Neural progenitor cell (in vitro differentiated cells): ENCODE data around the gene POLK. TPM values are rescaled to one million over a fixed set of nuclear protein-coding genes. Genes with fewer than 3 reads are reported as not detected.

Source experiments
- DNase-seq: peaks from one replicate; pipeline ENCODE4 v3.0.0-alpha.2; 2016; ENCODE audit warnings: low spot score
- H2AFZ ChIP-seq: fragments of 200-600 bp; sonication (generic); replicated peaks from 2 replicates; pipeline ENCODE4 v1.6.1; 2016; ENCODE audit warnings: antibody characterized with exemption
- H3F3A ChIP-seq: fragments of 200-600 bp; sonication (generic); 2 replicates; pipeline ENCODE4 v1.6.1; 2016; ENCODE audit warnings: antibody characterized with exemption, low read depth
- H3K27ac ChIP-seq: fragments of 200-600 bp; sonication (generic); 2 replicates; pipeline ENCODE4 v1.5.1; 2016; ENCODE audit warnings: mild to moderate bottlenecking
- H3K27me3 ChIP-seq: fragments of 200-600 bp; sonication (generic); 2 replicates; pipeline ENCODE4 v1.6.1; 2016; ENCODE audit warnings: mild to moderate bottlenecking, moderate library complexity
- H3K36me3 ChIP-seq: fragments of 200-600 bp; sonication (generic); 2 replicates; pipeline ENCODE4 v1.5.1; 2016
- H3K4me1 ChIP-seq: fragments of 200-600 bp; sonication (generic); 2 replicates; pipeline ENCODE4 v1.6.1; 2016; ENCODE audit warnings: mixed run types
- H3K4me2 ChIP-seq: fragments of 200-600 bp; sonication (generic); 2 replicates; pipeline ENCODE4 v1.6.1; 2016
- H3K4me3 ChIP-seq: fragments of 200-600 bp; sonication (generic); 2 replicates; pipeline ENCODE4 v1.5.1; 2016
- H3K79me2 ChIP-seq: fragments of 200-600 bp; sonication (generic); 2 replicates; pipeline ENCODE4 v1.6.1; 2016; ENCODE audit warnings: low read depth
- H3K9ac ChIP-seq: fragments of 200-600 bp; sonication (generic); 2 replicates; pipeline ENCODE4 v1.6.1; 2016
- H3K9me3 ChIP-seq: fragments of 200-600 bp; sonication (generic); 2 replicates; pipeline ENCODE4 v1.5.1; 2016; ENCODE audit warnings: low read depth
- H4K20me1 ChIP-seq: fragments of 200-600 bp; sonication (generic); 2 replicates; pipeline ENCODE4 v1.6.1; 2016; ENCODE audit warnings: low read depth
- H3K27ac Mint-ChIP-seq: 3 replicates; pipeline ENCODE4 v1.8.0; 2021; ENCODE audit warnings: mixed read lengths
- H3K27me3 Mint-ChIP-seq: 2 replicates; pipeline ENCODE4 v1.8.0; 2022; ENCODE audit warnings: low read depth, mild to moderate bottlenecking, inconsistent platforms, moderate library complexity, mixed read lengths; ENCODE audit not compliant: insufficient read depth
- H3K36me3 Mint-ChIP-seq: 3 replicates; pipeline ENCODE4 v1.8.0; 2021; ENCODE audit warnings: mixed read lengths
- H3K4me1 Mint-ChIP-seq: 3 replicates; pipeline ENCODE4 v1.8.0; 2021; ENCODE audit warnings: mixed read lengths
- H3K4me3 Mint-ChIP-seq: 3 replicates; pipeline ENCODE4 v1.8.0; 2021; ENCODE audit warnings: mild to moderate bottlenecking, moderate library complexity, mixed read lengths
- H3K9me3 Mint-ChIP-seq: 3 replicates; pipeline ENCODE4 v1.8.0; 2020; ENCODE audit warnings: mixed read lengths
- EZH2 ChIP-seq: fragments of 200-600 bp; sonication (generic); IDR thresholded peaks from 2 replicates; pipeline ENCODE4 v1.6.1; 2017; ENCODE audit warnings: antibody characterized with exemption, mild to moderate bottlenecking, moderate library complexity
- EZH2phosphoT487 ChIP-seq: fragments of 200-600 bp; sonication (generic); IDR thresholded peaks from 2 replicates; pipeline ENCODE4 v1.6.1; 2017; ENCODE audit warnings: antibody characterized with exemption
- total RNA-seq: library from RNA; depleted of rRNA; stranded (reverse); fragments of >200 nt; gene quantifications from 2 replicates; pipeline ENCODE4 v1.2.3, GENCODE V29; 2015; ENCODE audit warnings: low replicate concordance
- TF ChIP-seq, protein P1 (sequence below): fragments of 200-600 bp; sonication (generic); IDR thresholded peaks from 2 replicates; pipeline ENCODE4 v1.5.1; 2017; ENCODE audit warnings: antibody characterized with exemption, mild to moderate bottlenecking

The POLK gene
- total RNA-seq, 1 donor from 2014 or later = 30.9 TPM

DNA sequence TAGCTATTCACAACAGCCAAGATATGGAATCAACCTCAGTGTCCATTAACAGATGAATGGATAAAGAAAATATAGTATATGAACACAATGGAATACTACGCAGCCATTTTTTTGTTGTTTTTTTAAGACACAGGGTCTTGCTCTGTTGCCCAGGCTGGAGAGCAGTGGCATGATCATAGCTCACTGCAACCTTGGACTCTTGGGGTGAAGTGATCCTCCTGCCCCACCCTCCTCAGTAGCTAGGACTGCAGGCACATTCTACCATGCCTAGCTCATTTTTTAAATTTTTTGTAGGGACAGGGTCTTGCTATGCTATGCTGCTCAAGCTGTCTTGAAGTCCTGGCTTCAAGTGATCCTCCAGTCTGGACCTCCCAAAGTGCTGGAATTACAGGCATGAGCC lies 38.7 kb upstream of the POLK start:
- peaks cover 2% of the 10 kb centered on the region for H3K27me3 Mint-ChIP-seq

DNA sequence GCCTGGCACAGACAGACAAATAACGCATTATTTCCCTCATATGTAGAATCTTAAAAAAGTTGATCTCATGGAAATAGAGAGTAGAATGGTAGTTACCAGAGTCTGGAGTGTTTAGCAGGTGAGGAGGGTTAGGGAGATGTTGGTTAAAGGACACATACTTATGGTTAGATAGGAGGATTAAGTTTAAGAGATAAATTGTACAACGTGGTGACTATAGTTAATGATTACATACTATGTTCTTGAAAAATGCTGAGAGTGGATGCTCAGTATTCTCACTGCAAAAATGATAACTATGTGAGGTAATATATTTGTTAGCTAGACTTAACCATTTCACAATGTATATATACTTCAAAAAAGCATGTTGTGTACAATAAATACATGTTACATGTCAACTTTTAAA lies 38.2 kb upstream of the POLK start:
- Mint-ChIP-seq H3K4me1 (peaks cover 4% of the 10 kb centered on the region), H3K27ac (no peak overlapping the region), H3K9me3 (peaks cover 41% of the 10 kb centered on the region), H3K36me3 (peaks cover 25% of the 10 kb centered on the region), H3K4me3 (no peak overlapping the region), H3K27me3 (peaks cover 2% of the 10 kb centered on the region)
- Histone ChIP-seq H3K27me3 (no peaks in the 10 kb centered on the region), H3K79me2 (peaks cover 78% of the 10 kb centered on the region), H2AFZ (no peak overlapping the region), H3F3A (no peaks in the 10 kb centered on the region), H3K27ac (no peak overlapping the region), H3K4me3 (no peak overlapping the region), H3K4me2 (no peak overlapping the region), H3K4me1 (no peaks in the 10 kb centered on the region), H3K9ac (no peak overlapping the region), H4K20me1 (peaks cover 14% of the 10 kb centered on the region), H3K9me3 (peaks cover 10% of the 10 kb centered on the region), H3K36me3 (peaks cover 8% of the 10 kb centered on the region)
- no peak for DNase-seq
- TF ChIP-seq, protein P1, sequence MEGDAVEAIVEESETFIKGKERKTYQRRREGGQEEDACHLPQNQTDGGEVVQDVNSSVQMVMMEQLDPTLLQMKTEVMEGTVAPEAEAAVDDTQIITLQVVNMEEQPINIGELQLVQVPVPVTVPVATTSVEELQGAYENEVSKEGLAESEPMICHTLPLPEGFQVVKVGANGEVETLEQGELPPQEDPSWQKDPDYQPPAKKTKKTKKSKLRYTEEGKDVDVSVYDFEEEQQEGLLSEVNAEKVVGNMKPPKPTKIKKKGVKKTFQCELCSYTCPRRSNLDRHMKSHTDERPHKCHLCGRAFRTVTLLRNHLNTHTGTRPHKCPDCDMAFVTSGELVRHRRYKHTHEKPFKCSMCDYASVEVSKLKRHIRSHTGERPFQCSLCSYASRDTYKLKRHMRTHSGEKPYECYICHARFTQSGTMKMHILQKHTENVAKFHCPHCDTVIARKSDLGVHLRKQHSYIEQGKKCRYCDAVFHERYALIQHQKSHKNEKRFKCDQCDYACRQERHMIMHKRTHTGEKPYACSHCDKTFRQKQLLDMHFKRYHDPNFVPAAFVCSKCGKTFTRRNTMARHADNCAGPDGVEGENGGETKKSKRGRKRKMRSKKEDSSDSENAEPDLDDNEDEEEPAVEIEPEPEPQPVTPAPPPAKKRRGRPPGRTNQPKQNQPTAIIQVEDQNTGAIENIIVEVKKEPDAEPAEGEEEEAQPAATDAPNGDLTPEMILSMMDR = no peak
- TF ChIP-seq EZH2phosphoT487 (no peak), EZH2 (no peak)

More for the DNA sequence above, 38.7 kb upstream of the POLK start:
- Histone ChIP-seq H3K79me2 (peaks cover 83% of the 10 kb centered on the region), H3K36me3 (peaks cover 8% of the 10 kb centered on the region), H3K27me3 (no peaks in the 10 kb centered on the region), H3K4me1 (no peaks in the 10 kb centered on the region), H4K20me1 (peaks cover 10% of the 10 kb centered on the region), H3K4me3 (no peak overlapping the region), H3K9ac (no peak overlapping the region), H3F3A (no peaks in the 10 kb centered on the region), H2AFZ (no peak overlapping the region), H3K9me3 (peaks cover 10% of the 10 kb centered on the region), H3K4me2 (no peak overlapping the region), H3K27ac (no peak overlapping the region)
- peaks cover 4% of the 10 kb centered on the region for H3K4me1 Mint-ChIP-seq
- H3K4me3 Mint-ChIP-seq = no peak overlapping the region
- peaks cover 43% of the 10 kb centered on the region for H3K9me3 Mint-ChIP-seq
- TF ChIP-seq EZH2 (no peak), EZH2phosphoT487 (no peak)
- TF ChIP-seq, protein P1 = no peak
- peaks cover 26% of the 10 kb centered on the region for H3K36me3 Mint-ChIP-seq
- H3K27ac Mint-ChIP-seq = no peak overlapping the region
- no peak for DNase-seq

DNA sequence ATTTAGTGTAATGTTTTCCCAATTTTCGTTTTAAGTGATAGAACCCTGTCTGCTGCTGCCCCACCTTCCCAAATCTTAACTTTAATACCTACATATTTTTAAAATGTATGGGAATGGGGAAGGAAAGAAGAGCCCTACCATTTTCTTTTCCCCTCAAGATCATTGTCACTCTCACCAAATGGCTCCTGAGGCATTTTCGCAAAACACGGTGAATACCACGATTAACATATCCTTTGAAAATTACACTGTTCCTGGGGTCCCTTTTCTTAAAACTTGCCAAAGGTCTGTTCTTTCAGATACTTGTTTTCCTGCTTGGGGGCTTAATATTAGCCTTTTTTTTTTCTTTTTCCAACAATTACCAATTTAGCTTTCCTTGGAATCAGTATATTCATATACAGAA lies 36.3 kb upstream of the POLK start:
- Histone ChIP-seq H3F3A (no peaks in the 10 kb centered on the region), H4K20me1 (peaks cover 19% of the 10 kb centered on the region), H3K79me2 (peaks cover 74% of the 10 kb centered on the region), H2AFZ (no peak overlapping the region), H3K27ac (no peak overlapping the region), H3K36me3 (peaks cover 8% of the 10 kb centered on the region), H3K27me3 (no peaks in the 10 kb centered on the region), H3K4me2 (no peak overlapping the region), H3K4me1 (no peaks in the 10 kb centered on the region), H3K9ac (no peak overlapping the region), H3K4me3 (no peak overlapping the region), H3K9me3 (no peaks in the 10 kb centered on the region)
- Mint-ChIP-seq H3K36me3 (peaks cover 14% of the 10 kb centered on the region), H3K27ac (no peak overlapping the region), H3K27me3 (peaks cover 2% of the 10 kb centered on the region), H3K9me3 (peaks cover 26% of the 10 kb centered on the region), H3K4me1 (peaks cover 4% of the 10 kb centered on the region), H3K4me3 (no peak overlapping the region)
- DNase-seq = no peak
- TF ChIP-seq, protein P1 = no peak
- TF ChIP-seq EZH2 (no peak), EZH2phosphoT487 (no peak)
